ENCODE measurements around the gene MAGI2.

DNA sequence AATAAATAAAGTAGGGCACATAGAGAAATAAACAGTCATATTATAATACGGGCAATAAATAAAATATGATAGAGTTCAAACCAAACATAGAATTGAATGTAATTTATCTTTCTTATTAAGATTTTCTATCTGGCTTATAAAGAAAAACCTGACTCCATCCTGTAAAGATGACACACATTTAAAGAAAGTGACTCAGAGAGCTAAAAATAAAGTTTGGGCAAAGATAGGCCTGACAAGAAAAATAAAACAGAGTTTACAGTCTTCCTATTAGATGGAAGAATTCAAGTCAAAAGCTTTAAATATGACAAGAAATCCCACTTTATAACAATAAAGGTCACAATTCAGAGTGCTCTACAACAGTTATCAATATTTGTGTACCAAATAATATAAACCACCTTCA is 1074.3 kb downstream of the MAGI2 start:
- no peak for TF ChIP-seq CTCF (IDR thresholded peaks at IDR 0.05; ENCODE audit: borderline replicate concordance, extremely low read depth, low read length, poor library complexity, severe bottlenecking)
- no peak for TF ChIP-seq EZH2 (IDR thresholded peaks at IDR 0.05; ENCODE audit: borderline replicate concordance, low read depth, low read length, severe bottlenecking)

Measured in DND-41 (cell line).